Measurements from ENCODE around the gene GLP2R. TPM values are rescaled to one million over a fixed set of nuclear protein-coding genes. Genes with fewer than 3 reads are reported as not detected.

Gene GLP2R
- total and polyA plus RNA-seq, 2 of the 13 experiments (the other 11 are each of a cell fraction or from before 2014, with no cell fraction given) = 0.65 to 1.4 TPM

DNA sequence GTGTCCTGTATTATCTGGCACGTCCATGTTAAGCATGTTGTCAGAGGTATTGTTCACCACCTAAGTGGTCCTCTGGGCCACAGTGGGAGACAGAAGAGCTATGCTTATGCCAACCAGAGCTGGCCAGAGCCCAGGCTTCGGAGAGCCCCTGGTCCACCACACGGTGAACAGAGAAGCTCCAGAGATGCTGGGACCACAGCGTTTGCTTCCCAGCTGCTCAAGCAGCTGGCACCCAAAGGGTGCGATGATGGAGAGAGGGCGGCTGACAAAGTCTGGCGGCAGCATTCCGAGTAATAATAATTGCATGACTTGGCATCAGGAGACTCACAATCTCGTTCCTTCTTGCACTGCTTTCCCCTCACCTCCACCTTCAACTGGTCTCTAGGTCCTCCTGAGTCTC, 115.1 kb downstream of the GLP2R start:
- no peak for TF ChIP-seq ZNF564 (CRISPR knock-in tag; IDR thresholded peaks at IDR 0.05)
- Histone ChIP-seq H3K27ac (ENCODE audit: extremely low read length, insufficient read depth, low read length) (no peak overlapping the region), H3K4me2 (ENCODE audit: low read depth, low read length) (no peak overlapping the region), H3K79me2 (ENCODE audit: insufficient read depth, low read length) (no peaks in the 10 kb centered on the region), H2AFZ (ENCODE audit: low read length) (no peak overlapping the region), H4K20me1 (ENCODE audit: insufficient read depth, low read length) (0 out of 2 replicates have a peak, but pooled peaks cover 3% of the 10 kb centered on the region), H3K27me3 (ENCODE audit: control insufficient read depth in 1 of 2, insufficient read depth in 2 of 2, low read length in 2 of 2) (peaks cover 1 to 10% of the 10 kb centered on the region in 2 experiments; a peak in 3 of 5 replicates), H3K36me3 (replicated peaks in 1 of 2; ENCODE audit: control insufficient read depth in 1 of 2, insufficient read depth in 2 of 2, low read length in 2 of 2) (no peaks in the 10 kb centered on the region), H3K9ac (ENCODE audit: insufficient read depth, low read depth, low read length) (no peak overlapping the region), H3K4me3 (replicated peaks in 1 of 3; ENCODE audit: insufficient read depth in 1 of 3, low read depth in 2 of 3, low read length in 3 of 3) (no peak overlapping the region), H3K9me3 (ENCODE audit: low read length) (no peaks in the 10 kb centered on the region), H3K4me1 (ENCODE audit: insufficient read depth, low read length) (no peaks in the 10 kb centered on the region)
- intact Hi-C loops (cut with micrococcal nuclease; ENCODE audit: unreplicated experiment) = no loop called here
- no peak for DNase-seq (ENCODE audit: low spot score)
- no peak for ATAC-seq
- in situ Hi-C loops (cut with HindIII; ENCODE audit: extremely low pct_ligation_motif_present, low pct_unique_long_range_greater_than_20kb) = no loop called here
- ChIA-PET CTCF (ENCODE audit: low intra/inter-chr PET ratio, low total read pairs) (no interaction called here), POLR2A (no interaction called here)
- 41% methylated on average over 4 of the region's 9 CpGs for WGBS (ENCODE audit: low lambda C conversion rate)
- BruUV-seq (replicated peaks) = no TSS peak
- no peak for FAIRE-seq

DNA sequence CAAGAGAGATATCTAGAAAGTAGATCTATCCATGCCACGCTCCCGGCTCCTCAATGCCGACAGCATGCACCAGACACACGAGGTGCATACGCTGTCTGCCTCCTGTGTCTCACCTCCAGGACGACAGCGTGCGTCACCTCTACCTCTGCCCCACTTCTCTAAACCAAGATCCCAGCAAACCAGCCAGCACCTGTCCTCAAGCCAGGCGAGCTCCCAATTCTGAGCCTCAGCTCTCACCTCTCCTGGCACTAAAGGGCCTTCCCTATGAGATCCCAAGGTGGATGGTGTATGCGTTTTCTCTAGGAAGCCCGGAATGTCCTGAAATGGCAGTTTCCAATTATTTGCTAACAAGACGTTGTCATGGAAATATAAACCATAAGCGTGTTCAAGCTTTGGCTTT, 115.6 kb downstream of the GLP2R start:
- no peak for FAIRE-seq
- H3K4me2 ChIP-seq (ENCODE audit: low read depth, low read length) = no peak overlapping the region
- POLR2A ChIA-PET = no interaction called here
- in situ Hi-C loops (cut with HindIII; ENCODE audit: extremely low pct_ligation_motif_present, low pct_unique_long_range_greater_than_20kb) = no loop called here
- H3K4me1 ChIP-seq (ENCODE audit: insufficient read depth, low read length) = no peaks in the 10 kb centered on the region
- no peaks in the 10 kb centered on the region for H3K9me3 ChIP-seq (ENCODE audit: low read length)
- H3K4me3 ChIP-seq (replicated peaks in 1 of 3; ENCODE audit: insufficient read depth in 1 of 3, low read depth in 2 of 3, low read length in 3 of 3) = no peak overlapping the region
- intact Hi-C loops (cut with micrococcal nuclease; ENCODE audit: unreplicated experiment) = no loop called here
- no peaks in the 10 kb centered on the region for H4K20me1 ChIP-seq (ENCODE audit: insufficient read depth, low read length)
- no peak overlapping the region for H3K27ac ChIP-seq (ENCODE audit: extremely low read length, insufficient read depth, low read length)
- CTCF ChIA-PET (ENCODE audit: low intra/inter-chr PET ratio, low total read pairs) = no interaction called here
- ATAC-seq = no peak
- TF ChIP-seq RORA (CRISPR knock-in tag; IDR thresholded peaks at IDR 0.05) = no peak
- TF ChIP-seq ETV6 (CRISPR knock-in tag; conservative IDR thresholded peaks at IDR 0.05) = no peak
- TF ChIP-seq, protein P1, sequence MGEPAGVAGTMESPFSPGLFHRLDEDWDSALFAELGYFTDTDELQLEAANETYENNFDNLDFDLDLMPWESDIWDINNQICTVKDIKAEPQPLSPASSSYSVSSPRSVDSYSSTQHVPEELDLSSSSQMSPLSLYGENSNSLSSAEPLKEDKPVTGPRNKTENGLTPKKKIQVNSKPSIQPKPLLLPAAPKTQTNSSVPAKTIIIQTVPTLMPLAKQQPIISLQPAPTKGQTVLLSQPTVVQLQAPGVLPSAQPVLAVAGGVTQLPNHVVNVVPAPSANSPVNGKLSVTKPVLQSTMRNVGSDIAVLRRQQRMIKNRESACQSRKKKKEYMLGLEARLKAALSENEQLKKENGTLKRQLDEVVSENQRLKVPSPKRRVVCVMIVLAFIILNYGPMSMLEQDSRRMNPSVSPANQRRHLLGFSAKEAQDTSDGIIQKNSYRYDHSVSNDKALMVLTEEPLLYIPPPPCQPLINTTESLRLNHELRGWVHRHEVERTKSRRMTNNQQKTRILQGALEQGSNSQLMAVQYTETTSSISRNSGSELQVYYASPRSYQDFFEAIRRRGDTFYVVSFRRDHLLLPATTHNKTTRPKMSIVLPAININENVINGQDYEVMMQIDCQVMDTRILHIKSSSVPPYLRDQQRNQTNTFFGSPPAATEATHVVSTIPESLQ (CRISPR knock-in tag; conservative IDR thresholded peaks at IDR 0.05) = no peak
- TF ChIP-seq, protein P2, sequence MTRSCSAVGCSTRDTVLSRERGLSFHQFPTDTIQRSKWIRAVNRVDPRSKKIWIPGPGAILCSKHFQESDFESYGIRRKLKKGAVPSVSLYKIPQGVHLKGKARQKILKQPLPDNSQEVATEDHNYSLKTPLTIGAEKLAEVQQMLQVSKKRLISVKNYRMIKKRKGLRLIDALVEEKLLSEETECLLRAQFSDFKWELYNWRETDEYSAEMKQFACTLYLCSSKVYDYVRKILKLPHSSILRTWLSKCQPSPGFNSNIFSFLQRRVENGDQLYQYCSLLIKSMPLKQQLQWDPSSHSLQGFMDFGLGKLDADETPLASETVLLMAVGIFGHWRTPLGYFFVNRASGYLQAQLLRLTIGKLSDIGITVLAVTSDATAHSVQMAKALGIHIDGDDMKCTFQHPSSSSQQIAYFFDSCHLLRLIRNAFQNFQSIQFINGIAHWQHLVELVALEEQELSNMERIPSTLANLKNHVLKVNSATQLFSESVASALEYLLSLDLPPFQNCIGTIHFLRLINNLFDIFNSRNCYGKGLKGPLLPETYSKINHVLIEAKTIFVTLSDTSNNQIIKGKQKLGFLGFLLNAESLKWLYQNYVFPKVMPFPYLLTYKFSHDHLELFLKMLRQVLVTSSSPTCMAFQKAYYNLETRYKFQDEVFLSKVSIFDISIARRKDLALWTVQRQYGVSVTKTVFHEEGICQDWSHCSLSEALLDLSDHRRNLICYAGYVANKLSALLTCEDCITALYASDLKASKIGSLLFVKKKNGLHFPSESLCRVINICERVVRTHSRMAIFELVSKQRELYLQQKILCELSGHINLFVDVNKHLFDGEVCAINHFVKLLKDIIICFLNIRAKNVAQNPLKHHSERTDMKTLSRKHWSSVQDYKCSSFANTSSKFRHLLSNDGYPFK (CRISPR knock-in tag; IDR thresholded peaks at IDR 0.05; ENCODE audit: borderline replicate concordance) = no peak
- no peak for TF ChIP-seq ZNF430 (CRISPR knock-in tag; IDR thresholded peaks at IDR 0.05)
- no peak for TF ChIP-seq SMARCC2 (IDR thresholded peaks at IDR 0.05)
- no peak for TF ChIP-seq ZNF326 (CRISPR knock-in tag; IDR thresholded peaks at IDR 0.05; ENCODE audit: borderline replicate concordance)
- TF ChIP-seq, protein P3, sequence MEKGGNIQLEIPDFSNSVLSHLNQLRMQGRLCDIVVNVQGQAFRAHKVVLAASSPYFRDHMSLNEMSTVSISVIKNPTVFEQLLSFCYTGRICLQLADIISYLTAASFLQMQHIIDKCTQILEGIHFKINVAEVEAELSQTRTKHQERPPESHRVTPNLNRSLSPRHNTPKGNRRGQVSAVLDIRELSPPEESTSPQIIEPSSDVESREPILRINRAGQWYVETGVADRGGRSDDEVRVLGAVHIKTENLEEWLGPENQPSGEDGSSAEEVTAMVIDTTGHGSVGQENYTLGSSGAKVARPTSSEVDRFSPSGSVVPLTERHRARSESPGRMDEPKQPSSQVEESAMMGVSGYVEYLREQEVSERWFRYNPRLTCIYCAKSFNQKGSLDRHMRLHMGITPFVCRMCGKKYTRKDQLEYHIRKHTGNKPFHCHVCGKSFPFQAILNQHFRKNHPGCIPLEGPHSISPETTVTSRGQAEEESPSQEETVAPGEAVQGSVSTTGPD (CRISPR knock-in tag; IDR thresholded peaks at IDR 0.05) = no peak
- TF ChIP-seq ZBTB38 (CRISPR knock-in tag; IDR thresholded peaks at IDR 0.05) = no peak
- 28% methylated on average over 12 of the region's 13 CpGs for WGBS (ENCODE audit: low lambda C conversion rate)
- no TSS peak for BruUV-seq (replicated peaks)
- H3K9ac ChIP-seq (ENCODE audit: insufficient read depth, low read depth, low read length) = no peak overlapping the region
- no peak overlapping the region for H2AFZ ChIP-seq (ENCODE audit: low read length)
- no peak for DNase-seq (ENCODE audit: low spot score)
- H3K27me3 ChIP-seq (ENCODE audit: control insufficient read depth in 1 of 2, insufficient read depth in 2 of 2, low read length in 2 of 2) = peaks cover 1 to 13% of the 10 kb centered on the region in 2 experiments; a peak in 3 of 5 replicates
- no peaks in the 10 kb centered on the region for H3K79me2 ChIP-seq (ENCODE audit: insufficient read depth, low read length)
- H3K36me3 ChIP-seq (replicated peaks in 1 of 2; ENCODE audit: control insufficient read depth in 1 of 2, insufficient read depth in 2 of 2, low read length in 2 of 2) = no peaks in the 10 kb centered on the region
